GM19372 (cell line): ENCODE data around the gene PRR12.

Experiments
- ATAC-seq: cut with Tn5 transposase; IDR thresholded peaks from one replicate; pipeline ENCODE4 v1.9.1; 2021; ENCODE audit warnings: mild to moderate bottlenecking, low read depth, moderate library complexity; ENCODE audit not compliant: unreplicated experiment

Gene PRR12

GRCh38 chr19:49590971-49591730 lies at the start of gene PRR12:
PRR12 (plus strand) TSS chr19:49591182; CDS start chr19:49591655, 473 bp downstream.
- no peak for ATAC-seq

- ATAC-seq: no peak
Observed at GRCh38 chr19:49541914-49542313, 49.1 kb upstream of the PRR12 start.

GRCh38 chr19:49542446-49542845 lies 48.5 kb upstream of the PRR12 start:
- ATAC-seq: no peak

GRCh38 chr19:49543032-49543431 lies 48.0 kb upstream of the PRR12 start:
- no peak for ATAC-seq

GRCh38 chr19:49544154-49544553 lies 46.8 kb upstream of the PRR12 start:
- no peak for ATAC-seq

- ATAC-seq: no peak
Observed at GRCh38 chr19:49546825-49547565, 44.0 kb upstream of the PRR12 start.

GRCh38 chr19:49549045-49549444 lies 41.9 kb upstream of the PRR12 start:
- no peak for ATAC-seq

- no peak for ATAC-seq
Observed at GRCh38 chr19:49551531-49551930, 39.5 kb upstream of the PRR12 start.

GRCh38 chr19:49552749-49553148 lies 38.2 kb upstream of the PRR12 start:
- no peak for ATAC-seq

- no peak for ATAC-seq
Observed at GRCh38 chr19:49553451-49554271, 37.3 kb upstream of the PRR12 start.

- no peak for ATAC-seq
Observed at GRCh38 chr19:49554701-49555181, 36.2 kb upstream of the PRR12 start.

- ATAC-seq: no peak
Observed at GRCh38 chr19:49555600-49556411, 35.2 kb upstream of the PRR12 start.

- no peak for ATAC-seq
Observed at GRCh38 chr19:49556412-49557398, 34.3 kb upstream of the PRR12 start.

- ATAC-seq: no peak
Observed at GRCh38 chr19:49557641-49558325, 33.2 kb upstream of the PRR12 start.

- no peak for ATAC-seq
Observed at GRCh38 chr19:49558591-49558990, 32.4 kb upstream of the PRR12 start.

- no peak for ATAC-seq
Observed at GRCh38 chr19:49559443-49559842, 31.5 kb upstream of the PRR12 start.

GRCh38 chr19:49559928-49560327 lies 31.1 kb upstream of the PRR12 start:
- no peak for ATAC-seq

GRCh38 chr19:49560358-49560900 lies 30.6 kb upstream of the PRR12 start:
- no peak for ATAC-seq
